HG02763 (cell line): ENCODE results near the gene GRB2.
"Not testable (repeated sequence)": the region's sequence is repeated elsewhere in the genome, so short reads cannot be mapped to it uniquely, and the experiment has no call there.

ENCODE experiments used
- ATAC-seq: cut with Tn5 transposase; IDR thresholded peaks from one replicate; pipeline ENCODE4 v1.9.1; 2021; ENCODE audit warnings: mild to moderate bottlenecking, moderate library complexity; ENCODE audit not compliant: unreplicated experiment

The GRB2 gene

DNA sequence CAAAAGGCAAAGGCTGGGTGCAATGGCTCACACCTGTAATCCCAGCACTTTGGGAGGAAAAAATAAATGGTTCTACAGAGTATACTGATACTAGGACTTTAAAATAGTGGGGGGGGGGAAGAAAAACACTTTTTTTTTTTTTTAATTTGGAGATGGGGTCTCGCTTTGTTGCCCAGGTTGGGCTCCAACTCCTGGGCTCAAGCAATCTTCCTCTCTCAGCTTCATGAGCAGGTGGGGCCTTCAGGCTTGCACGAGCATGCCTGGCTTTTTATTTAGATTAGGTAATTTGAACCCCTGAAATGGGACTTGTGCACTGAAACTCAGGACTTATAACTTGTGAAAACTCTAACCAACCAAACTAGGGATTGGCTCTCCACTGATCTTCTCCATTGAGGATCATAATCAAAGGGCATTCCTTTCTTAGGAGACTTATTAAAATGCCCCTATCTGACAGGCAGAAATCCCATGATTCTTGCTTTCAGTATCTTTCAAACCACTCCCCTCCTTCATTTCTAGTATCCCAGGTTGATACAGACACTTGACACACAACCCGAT is 16.9 kb downstream of the GRB2 start:
- ATAC-seq, result no peak

DNA sequence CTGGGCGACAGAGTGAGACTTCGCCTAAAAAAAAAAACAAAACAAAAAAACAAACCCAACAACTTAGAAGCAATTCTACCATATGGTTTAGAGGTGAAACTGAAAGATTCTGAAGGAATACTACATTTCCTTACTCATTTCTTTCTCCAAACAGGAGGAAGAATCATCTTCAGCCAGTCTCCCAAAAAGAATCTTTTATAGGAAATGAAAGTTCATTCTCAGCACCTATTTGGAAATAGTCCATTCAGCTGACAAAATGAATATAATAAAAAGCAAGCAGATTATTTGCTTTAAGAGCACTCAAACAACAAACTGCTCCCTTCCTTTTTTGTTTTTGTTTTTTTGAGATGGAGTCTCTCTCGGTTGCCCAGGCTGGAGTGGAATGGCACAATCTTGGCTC is 17.7 kb downstream of the GRB2 start:
- ATAC-seq, result no peak

DNA sequence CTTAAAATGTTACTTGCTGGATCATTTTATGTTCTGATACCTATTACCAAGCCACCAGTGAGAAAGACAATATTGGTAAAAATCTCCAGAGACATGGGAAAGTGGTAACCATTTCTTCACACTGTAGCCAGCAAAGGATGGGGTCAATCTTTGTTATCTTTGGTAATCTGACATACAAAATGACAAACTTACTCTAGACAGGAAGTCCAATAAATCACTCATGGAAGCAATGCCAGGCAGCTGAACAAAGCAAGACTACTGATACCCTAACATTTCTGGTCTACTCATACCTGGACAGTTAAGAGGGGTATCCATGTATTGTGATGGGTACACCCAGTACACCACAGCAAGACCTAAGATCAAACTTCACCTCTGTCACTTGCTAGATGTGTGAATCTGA is 19.0 kb downstream of the GRB2 start:
- no peak for ATAC-seq

DNA sequence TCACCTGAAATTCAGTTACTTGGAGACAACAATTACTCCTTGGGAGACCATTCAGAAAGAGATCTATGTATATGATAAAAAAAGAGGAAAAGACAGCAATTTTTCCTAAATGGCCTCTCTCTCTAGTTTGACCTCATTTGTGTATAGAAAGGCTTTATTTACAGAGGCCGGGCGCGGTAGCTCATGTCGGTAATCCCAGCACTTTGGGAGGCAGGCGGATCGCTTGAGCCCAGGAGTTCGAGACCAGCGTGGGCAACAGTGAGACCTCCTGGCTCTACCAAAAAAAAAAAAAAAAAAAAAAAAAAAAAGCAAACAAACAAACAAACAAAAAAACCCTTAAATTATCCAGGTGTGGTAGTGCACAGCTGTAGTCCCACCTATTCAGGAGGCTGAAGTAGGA is 20.7 kb downstream of the GRB2 start:
- no peak for ATAC-seq

DNA sequence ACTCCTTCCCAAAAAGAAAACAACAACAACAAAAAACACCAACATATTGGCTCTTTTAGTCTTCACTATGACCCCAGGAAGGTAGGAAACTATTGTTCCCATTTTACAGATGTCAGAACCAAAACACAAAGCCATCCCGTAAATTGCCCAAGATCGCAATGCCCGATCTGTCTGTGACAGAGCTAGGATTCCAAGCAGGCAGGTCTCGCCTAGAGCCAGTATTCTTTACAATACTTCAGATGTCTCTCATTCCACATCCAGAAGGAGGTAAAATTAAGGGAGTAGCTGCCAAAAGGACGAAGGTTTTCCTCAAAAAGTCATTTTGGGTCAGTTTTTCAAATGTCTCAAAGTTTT is 21.7 kb downstream of the GRB2 start:
- ATAC-seq, result no peak

DNA sequence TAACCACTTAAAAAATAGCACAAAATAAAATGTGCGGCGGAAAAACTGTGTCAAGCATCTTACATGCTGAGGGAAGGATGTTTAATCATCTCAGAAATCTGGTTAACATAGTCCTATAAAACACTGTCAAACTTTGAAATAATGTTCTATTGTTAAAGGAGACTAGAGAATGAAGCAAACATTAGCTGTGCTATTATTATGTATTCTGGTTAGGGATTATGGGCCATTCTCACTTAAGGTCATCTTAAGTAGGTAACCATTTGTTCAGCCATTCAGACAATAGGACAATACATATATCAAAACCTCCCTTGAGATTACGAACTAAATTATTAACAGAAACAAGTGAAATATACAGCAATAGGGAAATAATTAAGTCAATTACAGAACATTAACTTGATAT is 24.7 kb downstream of the GRB2 start:
- no peak for ATAC-seq

DNA sequence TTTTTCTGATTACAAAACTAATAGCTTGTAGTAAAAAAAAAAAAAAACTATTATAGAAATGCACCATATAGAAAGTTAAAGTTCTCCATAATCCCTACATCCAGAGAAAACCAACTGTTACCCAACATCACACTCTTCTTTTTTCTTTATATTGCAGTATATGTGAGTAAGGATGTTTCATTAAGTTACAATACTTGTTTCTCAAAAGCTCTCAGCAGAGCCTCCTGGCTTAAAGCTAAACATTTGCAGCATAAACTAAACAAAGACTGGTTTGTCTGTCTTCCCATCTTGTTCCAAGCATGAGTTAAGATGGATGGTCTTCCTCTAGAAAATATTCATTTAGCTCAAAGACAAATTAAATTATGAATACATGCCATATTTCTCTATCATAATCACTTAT is 25.2 kb downstream of the GRB2 start:
- no peak for ATAC-seq

DNA sequence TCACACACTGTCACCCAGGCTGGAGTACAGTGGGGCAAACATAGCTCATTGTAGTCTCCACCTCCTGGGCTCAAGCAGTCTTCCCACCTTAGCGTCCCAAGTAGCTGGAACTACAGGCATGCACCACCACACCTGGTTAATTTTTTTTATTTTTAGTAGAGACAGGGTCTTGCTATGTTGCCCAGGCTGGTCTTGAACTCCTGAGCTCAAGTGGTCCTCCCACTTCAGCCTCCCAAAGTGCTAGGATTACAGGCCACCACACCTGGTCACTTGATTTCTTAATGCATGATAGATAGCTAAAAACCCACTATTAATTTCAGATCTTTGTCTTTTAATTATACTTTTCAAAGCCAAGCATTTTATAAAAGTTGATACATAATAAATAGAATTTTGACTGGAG is 26.1 kb downstream of the GRB2 start:
- ATAC-seq, result not testable (repeated sequence)

DNA sequence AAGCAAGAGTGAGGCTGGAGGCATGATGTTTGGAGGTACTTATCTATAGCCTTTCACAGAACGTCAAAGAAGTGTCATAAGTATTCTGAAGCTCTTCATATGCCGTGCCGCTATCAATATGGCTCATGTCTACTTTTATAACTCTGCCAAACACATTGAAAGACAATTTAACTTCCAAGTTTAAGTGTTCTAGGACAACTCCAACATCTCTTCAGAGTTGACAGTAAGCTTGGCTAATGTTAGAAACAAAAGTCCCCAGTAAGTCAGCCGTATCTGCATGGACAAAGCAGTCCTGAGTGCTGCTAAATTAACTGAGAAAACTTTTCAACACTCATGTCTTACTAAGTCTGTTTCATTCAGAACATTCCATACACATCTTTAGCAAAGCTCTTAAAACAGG is 32.2 kb downstream of the GRB2 start:
- no peak for ATAC-seq

DNA sequence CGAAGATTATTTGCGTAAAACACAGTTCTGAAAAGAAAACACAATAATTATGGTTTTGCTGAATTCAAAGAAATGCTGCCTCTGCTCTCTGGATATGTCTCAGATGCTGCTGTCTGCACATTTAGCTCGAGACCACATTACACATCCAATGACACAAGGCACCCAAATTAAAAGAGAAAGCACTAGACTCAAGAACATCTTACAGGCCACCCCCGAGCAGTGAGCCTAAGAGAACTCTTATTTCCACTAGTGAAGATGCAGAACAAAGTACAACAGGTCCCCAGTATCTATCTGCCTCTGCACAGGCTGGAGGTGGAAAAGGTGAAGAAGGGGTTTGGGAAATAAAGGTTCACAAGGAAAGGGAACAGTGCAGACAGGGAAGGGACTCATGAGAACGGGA is 33.5 kb downstream of the GRB2 start:
- ATAC-seq, result no peak

DNA sequence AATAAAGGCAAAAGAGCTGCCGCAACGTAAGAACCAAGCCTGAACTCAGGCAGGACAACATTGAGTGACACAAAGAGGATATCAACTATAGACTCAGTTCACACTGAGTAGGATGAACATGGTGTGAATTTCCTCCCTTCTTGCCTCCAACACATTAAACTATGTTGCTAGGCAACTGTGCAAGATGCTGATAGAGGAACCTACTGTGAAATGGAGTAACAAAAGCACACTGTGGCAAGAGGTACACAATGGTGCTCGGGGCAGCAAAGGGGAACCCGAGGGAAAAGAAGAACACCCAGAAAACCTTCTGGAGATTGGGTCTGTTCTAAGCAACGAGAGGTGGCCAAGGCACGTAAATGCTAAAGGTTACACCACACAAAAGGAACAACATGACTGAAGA is 34.1 kb downstream of the GRB2 start:
- no peak for ATAC-seq

DNA sequence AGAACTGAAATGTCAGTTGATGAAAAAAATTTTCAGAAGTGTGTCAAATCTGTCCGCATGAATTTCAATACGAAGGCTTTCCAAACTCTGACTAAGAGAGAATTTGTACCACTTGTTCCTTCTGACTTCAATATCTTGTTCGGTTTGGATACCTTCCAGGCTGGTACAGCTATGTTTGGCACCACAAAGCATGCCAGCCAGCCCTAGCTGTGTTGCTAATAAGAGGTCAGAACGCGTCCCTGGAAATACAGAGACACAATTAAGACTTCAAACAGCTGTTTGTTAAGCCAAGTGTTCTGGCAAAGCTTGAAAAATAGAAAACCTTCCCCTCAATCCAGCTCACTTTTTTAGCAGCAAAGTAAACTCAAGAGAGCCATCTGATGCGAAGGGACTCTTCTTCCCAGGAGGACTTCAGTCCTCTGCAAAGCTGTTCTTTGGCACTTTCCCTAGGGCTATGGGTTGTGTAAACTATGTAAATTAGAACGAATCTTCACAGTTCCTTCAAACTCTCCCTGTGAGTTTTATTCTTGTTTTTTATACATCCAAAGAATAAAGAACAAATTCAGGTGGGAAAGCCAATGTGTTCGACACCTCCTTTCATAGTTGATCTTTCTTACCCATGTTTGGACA is 35.1 kb downstream of the GRB2 start:
- ATAC-seq, result no peak

DNA sequence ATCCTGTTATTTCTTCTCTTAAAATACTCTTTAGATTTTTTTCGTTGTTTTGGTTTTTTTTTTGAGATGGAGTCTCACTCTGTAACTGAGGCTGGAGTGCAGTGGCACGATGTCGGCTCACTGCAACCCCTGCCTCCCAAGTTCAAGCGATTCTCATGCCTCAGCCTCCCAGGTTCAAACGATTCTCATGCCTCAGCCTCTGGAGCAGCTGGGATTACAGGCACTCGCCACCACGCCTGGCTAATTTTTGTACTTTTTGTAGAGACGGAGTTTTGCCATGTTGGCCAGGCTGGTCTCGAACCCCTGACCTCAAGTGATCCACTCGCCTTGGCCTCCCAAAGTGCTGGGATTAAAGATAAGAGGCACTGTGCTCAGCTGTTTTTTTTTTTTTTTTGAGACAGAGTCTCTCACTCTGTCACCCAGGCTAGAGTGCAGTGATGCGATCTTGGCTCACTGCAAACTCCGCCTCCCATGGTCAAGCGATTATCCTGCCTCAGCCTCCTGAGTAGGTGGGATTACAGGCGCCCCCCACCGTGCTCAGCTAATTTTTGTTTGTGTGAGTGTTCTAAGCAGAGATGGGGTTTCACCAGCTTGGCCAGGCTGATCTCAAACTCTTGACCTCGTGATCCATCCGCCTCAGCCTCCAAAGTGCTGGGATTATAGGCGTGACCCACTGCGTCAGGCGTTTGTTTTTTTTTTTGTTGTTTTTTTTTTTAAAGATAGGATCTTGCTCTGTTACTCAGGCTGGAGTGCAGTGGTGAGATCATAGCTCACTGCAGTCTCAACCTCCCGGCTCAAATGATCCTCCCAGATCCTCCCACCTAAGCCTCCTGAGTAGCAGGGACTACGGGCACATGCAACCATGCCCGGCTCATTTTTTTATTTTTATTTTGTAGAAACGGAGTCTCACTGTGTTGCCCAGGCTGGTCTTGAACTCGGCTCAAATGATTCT is 37.4 kb downstream of the GRB2 start:
- ATAC-seq, result not testable (repeated sequence)

DNA sequence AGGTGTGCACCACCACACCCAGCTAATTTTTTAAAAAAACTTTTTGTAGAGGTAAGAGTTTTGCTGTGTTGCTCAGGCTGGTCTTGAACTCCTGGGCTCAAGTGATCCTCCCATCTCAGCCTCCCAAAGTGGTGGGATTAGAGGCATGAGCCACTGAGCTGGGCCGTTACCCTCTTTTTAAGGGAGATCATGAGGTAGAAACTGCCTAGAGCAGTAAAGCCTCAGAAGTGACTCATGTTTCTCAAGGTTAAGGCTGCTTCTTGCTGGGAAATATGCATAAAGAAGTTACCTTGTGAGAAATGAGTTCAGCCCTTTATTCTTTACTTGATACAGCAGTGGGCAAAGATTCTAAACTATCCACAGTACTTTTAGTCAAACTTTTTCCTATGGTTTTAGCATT is 38.2 kb downstream of the GRB2 start:
- ATAC-seq, result no peak

DNA sequence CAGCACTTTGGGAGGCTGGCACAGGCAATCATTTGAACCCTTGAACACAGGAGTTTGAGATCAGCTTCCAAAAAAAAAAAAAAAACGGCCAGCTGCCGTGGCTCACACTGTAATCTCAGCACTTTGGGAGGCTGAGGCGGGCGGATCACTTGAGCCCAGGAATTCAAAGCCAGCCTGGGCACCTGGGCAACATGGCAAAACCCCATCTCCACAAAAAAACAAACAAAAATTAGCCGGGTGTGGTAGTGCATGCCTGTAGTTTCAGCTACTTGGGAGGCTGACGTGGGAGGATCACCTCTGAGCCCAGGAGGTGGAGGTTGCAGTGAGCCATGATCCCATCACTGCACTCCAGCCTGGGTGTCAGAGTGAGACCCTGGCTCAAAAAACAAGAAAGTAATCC is 39.0 kb downstream of the GRB2 start:
- ATAC-seq, result no peak

DNA sequence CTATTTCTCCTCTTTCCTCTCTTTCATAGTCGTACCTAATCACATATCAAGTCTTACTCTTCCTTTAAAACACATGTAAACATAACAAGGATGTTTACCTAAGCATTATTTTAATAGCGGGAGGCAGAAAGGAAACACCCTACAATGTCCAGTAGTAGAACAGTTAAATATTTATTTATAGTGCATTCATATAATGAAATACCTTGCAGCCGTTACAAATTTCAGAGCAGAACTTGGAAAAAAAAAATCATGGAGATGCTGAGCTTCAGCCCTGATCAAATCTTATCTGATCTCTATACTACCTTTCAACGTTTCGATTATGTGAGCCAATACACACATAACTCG is 39.6 kb downstream of the GRB2 start:
- ATAC-seq, result no peak

DNA sequence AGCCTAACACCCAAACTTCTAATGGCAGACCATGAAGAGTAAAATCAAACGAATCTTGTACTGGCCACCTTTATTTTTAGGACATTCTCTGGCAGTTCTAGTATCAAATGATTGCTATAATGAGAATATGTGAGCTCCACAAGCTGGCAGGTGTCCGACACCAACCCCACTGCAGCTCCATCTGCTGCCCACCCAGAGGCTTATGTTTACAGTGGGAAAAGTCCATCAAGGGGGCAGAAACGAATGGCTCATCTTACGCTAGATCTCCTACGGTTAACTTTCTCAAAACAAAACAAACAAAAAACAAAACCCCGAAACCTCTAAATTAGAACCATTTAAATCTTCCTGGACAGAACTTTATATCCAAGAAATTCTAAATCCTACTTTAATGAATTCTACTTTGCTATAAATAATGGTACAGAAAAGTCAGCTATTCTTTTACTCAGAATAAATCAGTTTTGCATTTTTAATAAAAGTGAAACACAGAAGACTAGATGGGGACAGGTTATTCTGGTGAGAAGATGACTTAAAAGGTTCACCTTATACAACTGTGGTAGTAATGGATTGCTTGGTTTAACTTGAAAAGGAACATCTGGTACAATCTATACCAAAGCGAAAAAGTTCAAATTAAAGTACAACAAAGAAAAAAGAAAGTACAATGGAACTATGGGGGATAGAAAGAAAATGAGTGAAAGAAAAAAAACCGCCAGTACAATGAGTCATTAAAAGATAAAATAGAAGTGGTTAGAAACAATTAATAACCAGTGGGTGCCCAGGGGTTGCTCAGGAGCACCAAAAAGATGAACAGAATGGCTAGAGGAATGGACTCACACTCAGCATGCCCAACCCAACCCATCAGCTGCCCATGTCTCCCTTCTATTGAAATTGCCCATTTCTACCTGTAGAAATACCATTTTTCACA is 40.2 kb downstream of the GRB2 start:
- no peak for ATAC-seq

DNA sequence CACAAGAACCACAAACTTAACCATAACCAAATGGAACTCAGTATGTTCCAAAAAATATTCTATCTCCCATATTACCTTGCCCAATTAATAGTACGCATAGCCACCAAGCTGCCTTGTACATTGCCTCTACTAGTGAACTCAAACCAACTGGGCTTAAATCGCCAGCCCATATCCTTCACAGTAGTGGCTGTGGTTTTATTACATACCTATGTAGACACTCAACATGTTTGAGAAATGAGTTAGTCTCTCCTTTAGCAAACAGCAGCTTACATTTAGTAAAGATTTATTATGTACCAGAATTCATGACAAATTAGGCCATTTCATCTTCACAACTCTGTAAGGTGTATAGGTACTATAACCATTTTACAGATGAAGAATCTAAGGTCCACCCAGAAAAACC is 41.4 kb downstream of the GRB2 start:
- ATAC-seq, result no peak

DNA sequence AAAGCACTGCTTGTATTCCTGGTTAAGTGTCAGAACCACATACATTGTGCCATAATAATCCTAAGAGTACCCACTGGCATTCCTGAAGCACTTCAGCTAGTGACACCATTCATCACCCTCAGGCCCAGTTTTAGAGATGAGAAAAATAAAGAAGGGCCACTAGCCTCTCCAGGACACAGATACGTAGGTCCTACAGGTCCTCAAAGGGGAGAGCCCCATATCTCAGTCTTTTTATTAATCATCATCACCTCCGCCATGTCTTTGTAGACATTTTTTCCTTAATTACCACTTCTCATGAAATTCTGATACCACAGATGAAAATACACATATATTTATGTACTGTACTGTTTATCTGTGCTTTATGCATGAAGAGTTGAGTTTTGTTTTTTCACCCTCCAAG is 43.5 kb downstream of the GRB2 start:
- ATAC-seq, result no peak

DNA sequence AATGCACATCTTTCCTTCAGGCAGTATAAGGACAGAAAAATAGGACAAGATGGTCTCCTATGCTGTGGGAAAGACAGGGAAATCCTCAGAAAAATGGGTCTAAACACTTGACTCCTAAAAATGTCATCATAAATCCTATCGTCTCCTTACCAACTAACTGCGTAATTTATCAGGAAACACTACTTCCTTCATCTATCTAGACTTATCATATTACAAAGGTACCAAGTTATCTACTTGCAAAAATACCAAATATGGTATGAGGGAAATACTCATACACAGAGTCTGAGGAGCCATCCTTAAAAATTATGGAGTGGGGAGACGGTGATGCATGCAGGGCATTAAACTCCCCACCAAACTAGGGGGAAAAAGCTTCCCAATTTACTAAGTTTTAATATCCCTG is 44.1 kb downstream of the GRB2 start:
- no peak for ATAC-seq

DNA sequence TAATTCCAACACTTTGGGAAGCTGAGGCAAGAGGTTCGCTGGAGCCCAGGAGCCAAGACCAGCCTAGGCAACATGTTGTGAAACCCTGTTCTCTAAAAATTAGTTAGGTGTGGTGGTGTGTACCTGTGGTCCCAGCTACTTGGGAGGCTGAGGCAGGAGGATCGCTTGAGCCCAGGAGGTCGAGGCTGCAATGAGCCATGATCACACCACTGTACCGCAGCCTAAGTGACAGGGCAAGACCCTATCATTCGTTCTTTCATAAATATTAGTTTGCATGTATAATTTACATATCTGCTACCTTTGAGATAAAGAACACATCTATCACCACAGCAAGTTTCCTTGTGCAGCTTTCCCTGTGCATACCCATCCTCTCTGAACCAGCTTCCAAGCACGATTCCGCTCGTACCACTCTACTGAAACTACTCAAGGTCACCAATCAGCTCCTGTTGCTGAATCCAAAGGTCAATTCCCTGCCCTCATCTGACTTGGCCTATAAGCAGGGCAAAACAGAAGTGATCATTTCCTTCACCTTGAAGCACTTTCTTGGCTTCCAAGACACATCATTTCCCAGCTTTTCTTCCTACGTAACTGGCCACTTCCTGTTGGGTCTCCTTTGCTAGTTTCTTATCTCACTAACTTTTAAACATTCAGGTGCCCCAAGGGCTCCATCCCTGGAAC is 49.1 kb downstream of the GRB2 start:
- ATAC-seq, result no peak
